A549 (cell line): ENCODE data around the gene NPC1L1.

ENCODE experiments used
- CHD2 ChIP-seq: fragments of 150-350 bp; IDR thresholded peaks from 2 replicates; pipeline ENCODE4 v1.6.1; 2014; ENCODE audit warnings: low read length; ENCODE audit not compliant: partially characterized antibody
- CTCF ChIP-seq: fragments of >200 bp; sonication (Bioruptor Twin); formaldehyde crosslinking; IDR thresholded peaks from 3 replicates; pipeline ENCODE4 v1.5.1; 2016
- EP300 ChIP-seq, 2 experiments: fragments of >200 bp; sonication (Bioruptor Twin); formaldehyde crosslinking; IDR thresholded peaks; 2 replicates in 1 of 2; 3 replicates in 1 of 2; pipeline ENCODE4 v1.6.1; 2016 to 2017
- HDAC2 ChIP-seq: fragments of 200-600 bp; sonication (generic); IDR thresholded peaks from 2 replicates; pipeline ENCODE4 v1.6.1; 2016
- HOXA7 ChIP-seq: fragments of 250-450 bp; sonication (Bioruptor Pico); IDR thresholded peaks from 2 replicates; pipeline ENCODE4 v1.5.0; 2020; ENCODE audit warnings: mild to moderate bottlenecking, moderate library complexity
- MAFK ChIP-seq: fragments of 450-650 bp; IDR thresholded peaks from 2 replicates; pipeline ENCODE4 v1.6.1; 2014; ENCODE audit not compliant: partially characterized antibody
- MYC ChIP-seq: IDR thresholded peaks from 2 replicates; pipeline ENCODE4 v1.6.1; 2012; ENCODE audit warnings: mild to moderate bottlenecking, inconsistent platforms, low read length, improper control_type of control experiment, borderline replicate concordance
- NR3C1 ChIP-seq: fragments of >200 bp; sonication (Bioruptor Twin); formaldehyde crosslinking; IDR thresholded peaks from 3 replicates; pipeline ENCODE4 v1.6.1; 2017
- POLR2A ChIP-seq: IDR thresholded peaks from 2 replicates; pipeline ENCODE4 v1.6.1; 2012; ENCODE audit warnings: mild to moderate bottlenecking, low read length
- USF2 ChIP-seq: fragments of 450-650 bp; IDR thresholded peaks from 2 replicates; pipeline ENCODE4 v1.6.1; 2014; ENCODE audit warnings: antibody characterized with exemption

- no peak for TF ChIP-seq MAFK
- TF ChIP-seq CTCF: no peak
- TF ChIP-seq MYC: no peak
- no peak for TF ChIP-seq NR3C1
- no peak for TF ChIP-seq USF2
- TF ChIP-seq HDAC2: no peak
- no peak for TF ChIP-seq EP300 (IDR thresholded peaks at IDR 0.05)
- no peak for TF ChIP-seq CHD2
- TF ChIP-seq POLR2A: no peak
- no peak for TF ChIP-seq HOXA7 (CRISPR knock-in tag)
Observed at GRCh38 chr7:44477938-44478337, 63.2 kb downstream of the NPC1L1 start.
